ENCODE data around the gene SLC27A5. TPM values are rescaled to one million over a fixed set of nuclear protein-coding genes. Genes with fewer than 3 reads are reported as not detected.
A peak's percentile ranks its signal among the peaks of the same experiment; 100 is the strongest.

SLC27A5 gene
- total and polyA plus RNA-seq, 2 of the 13 experiments (the other 11 are each of a cell fraction or from before 2014, with no cell fraction given) = 30.3 to 40.2 TPM

DNA sequence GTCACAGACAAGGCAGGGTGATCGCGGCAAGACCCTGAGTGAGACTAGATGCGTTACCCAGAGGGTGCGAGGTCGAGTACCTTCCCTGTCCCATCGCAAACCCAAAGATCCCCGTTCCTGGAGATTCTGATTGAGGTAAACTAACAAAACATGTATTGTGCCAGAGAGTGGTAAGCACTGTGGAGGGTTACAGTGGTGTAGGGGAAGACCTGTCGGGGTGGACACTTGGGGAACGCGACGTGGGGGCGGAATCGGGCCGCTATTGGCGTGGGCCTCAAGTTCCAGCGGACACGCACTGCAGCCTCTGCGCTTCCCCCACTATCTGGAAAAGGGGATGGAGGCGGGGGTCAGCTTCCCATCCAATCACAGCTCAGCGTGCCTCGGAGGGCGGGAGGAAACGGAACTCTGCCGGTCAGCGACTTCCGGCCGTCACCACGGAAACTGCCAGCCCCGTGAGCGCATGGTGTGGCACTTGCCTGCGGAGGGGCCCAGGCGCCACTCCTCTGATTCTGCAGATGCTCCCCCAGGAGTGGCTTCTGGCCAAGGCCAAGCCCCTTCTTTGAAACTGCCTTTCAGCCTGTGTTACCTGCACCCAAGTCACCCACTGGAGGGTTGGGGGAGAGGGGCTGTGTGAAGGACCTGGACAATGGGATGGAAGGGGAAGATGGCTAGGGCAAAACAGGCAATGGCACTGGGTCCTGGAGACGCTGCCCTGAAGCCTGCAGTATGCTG lies 47.6 kb upstream of the SLC27A5 start (continued):
- TF ChIP-seq, protein P1, sequence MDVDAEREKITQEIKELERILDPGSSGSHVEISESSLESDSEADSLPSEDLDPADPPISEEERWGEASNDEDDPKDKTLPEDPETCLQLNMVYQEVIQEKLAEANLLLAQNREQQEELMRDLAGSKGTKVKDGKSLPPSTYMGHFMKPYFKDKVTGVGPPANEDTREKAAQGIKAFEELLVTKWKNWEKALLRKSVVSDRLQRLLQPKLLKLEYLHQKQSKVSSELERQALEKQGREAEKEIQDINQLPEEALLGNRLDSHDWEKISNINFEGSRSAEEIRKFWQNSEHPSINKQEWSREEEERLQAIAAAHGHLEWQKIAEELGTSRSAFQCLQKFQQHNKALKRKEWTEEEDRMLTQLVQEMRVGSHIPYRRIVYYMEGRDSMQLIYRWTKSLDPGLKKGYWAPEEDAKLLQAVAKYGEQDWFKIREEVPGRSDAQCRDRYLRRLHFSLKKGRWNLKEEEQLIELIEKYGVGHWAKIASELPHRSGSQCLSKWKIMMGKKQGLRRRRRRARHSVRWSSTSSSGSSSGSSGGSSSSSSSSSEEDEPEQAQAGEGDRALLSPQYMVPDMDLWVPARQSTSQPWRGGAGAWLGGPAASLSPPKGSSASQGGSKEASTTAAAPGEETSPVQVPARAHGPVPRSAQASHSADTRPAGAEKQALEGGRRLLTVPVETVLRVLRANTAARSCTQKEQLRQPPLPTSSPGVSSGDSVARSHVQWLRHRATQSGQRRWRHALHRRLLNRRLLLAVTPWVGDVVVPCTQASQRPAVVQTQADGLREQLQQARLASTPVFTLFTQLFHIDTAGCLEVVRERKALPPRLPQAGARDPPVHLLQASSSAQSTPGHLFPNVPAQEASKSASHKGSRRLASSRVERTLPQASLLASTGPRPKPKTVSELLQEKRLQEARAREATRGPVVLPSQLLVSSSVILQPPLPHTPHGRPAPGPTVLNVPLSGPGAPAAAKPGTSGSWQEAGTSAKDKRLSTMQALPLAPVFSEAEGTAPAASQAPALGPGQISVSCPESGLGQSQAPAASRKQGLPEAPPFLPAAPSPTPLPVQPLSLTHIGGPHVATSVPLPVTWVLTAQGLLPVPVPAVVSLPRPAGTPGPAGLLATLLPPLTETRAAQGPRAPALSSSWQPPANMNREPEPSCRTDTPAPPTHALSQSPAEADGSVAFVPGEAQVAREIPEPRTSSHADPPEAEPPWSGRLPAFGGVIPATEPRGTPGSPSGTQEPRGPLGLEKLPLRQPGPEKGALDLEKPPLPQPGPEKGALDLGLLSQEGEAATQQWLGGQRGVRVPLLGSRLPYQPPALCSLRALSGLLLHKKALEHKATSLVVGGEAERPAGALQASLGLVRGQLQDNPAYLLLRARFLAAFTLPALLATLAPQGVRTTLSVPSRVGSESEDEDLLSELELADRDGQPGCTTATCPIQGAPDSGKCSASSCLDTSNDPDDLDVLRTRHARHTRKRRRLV (CRISPR knock-in tag; IDR thresholded peaks at IDR 0.05) = no peak
- TF ChIP-seq ZBTB8A (CRISPR knock-in tag; IDR thresholded peaks at IDR 0.05; ENCODE audit: borderline replicate concordance, low read depth) = no peak
- TF ChIP-seq ZNF878 (CRISPR knock-in tag; IDR thresholded peaks at IDR 0.05) = peak; percentile 81; the same call in 1 of the 2 replicates
- TF ChIP-seq, protein P2, sequence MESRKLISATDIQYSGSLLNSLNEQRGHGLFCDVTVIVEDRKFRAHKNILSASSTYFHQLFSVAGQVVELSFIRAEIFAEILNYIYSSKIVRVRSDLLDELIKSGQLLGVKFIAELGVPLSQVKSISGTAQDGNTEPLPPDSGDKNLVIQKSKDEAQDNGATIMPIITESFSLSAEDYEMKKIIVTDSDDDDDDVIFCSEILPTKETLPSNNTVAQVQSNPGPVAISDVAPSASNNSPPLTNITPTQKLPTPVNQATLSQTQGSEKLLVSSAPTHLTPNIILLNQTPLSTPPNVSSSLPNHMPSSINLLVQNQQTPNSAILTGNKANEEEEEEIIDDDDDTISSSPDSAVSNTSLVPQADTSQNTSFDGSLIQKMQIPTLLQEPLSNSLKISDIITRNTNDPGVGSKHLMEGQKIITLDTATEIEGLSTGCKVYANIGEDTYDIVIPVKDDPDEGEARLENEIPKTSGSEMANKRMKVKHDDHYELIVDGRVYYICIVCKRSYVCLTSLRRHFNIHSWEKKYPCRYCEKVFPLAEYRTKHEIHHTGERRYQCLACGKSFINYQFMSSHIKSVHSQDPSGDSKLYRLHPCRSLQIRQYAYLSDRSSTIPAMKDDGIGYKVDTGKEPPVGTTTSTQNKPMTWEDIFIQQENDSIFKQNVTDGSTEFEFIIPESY (CRISPR knock-in tag; IDR thresholded peaks at IDR 0.05) = no peak
- TF ChIP-seq TBX3 (IDR thresholded peaks at IDR 0.05; ENCODE audit: borderline replicate concordance) = no peak
- TF ChIP-seq ZNF772 (CRISPR knock-in tag; IDR thresholded peaks at IDR 0.05) = peak; percentile 81
- TF ChIP-seq BRD4 (CRISPR knock-in tag; IDR thresholded peaks at IDR 0.05) = peak; percentile 12; the same call in 1 of the 2 replicates
- TF ChIP-seq SRSF4 (IDR thresholded peaks at IDR 0.05; ENCODE audit: low read depth, low read length, poor library complexity, severe bottlenecking) = no peak
- TF ChIP-seq, protein P3, sequence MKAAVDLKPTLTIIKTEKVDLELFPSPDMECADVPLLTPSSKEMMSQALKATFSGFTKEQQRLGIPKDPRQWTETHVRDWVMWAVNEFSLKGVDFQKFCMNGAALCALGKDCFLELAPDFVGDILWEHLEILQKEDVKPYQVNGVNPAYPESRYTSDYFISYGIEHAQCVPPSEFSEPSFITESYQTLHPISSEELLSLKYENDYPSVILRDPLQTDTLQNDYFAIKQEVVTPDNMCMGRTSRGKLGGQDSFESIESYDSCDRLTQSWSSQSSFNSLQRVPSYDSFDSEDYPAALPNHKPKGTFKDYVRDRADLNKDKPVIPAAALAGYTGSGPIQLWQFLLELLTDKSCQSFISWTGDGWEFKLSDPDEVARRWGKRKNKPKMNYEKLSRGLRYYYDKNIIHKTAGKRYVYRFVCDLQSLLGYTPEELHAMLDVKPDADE (CRISPR knock-in tag; IDR thresholded peaks at IDR 0.05) = no peak
- no peak for TF ChIP-seq ZNF550 (CRISPR knock-in tag; IDR thresholded peaks at IDR 0.05; ENCODE audit: borderline replicate concordance)
- peak; percentile 23; the same call in 1 of the 2 replicates for TF ChIP-seq SNAI1 (CRISPR knock-in tag; IDR thresholded peaks at IDR 0.05; ENCODE audit: borderline replicate concordance)
- no peak for TF ChIP-seq ZNF232 (CRISPR knock-in tag; IDR thresholded peaks at IDR 0.05; ENCODE audit: borderline replicate concordance)
- TF ChIP-seq ZNF562 (CRISPR knock-in tag; IDR thresholded peaks at IDR 0.05; ENCODE audit: borderline replicate concordance) = no peak
- peak; percentile 54; the same call in 1 of the 2 replicates for TF ChIP-seq ZSCAN21 (CRISPR knock-in tag; IDR thresholded peaks at IDR 0.05; ENCODE audit: borderline replicate concordance)

Data from HepG2 (cell line).